OCI-LY3 (cell line): Measurements from ENCODE around the gene SLC16A6.

Experiments
- H2AFZ ChIP-seq: fragments of 200-600, 300-600 bp; shearing (Covaris generic); 2 replicates; pipeline ENCODE4 v1.6.0; 2014; ENCODE audit warnings: antibody characterized with exemption, low read depth, low read length
- H3K27ac ChIP-seq: fragments of 200-600, 300-600 bp; sonication (generic); 2 replicates; pipeline ENCODE4 v1.5.1; 2014; ENCODE audit warnings: mild to moderate bottlenecking, low read length, moderate library complexity, mixed read lengths
- H3K27me3 ChIP-seq: fragments of 200-600, 300-600 bp; sonication (generic); 2 replicates; pipeline ENCODE4 v1.6.1; 2014; ENCODE audit warnings: low read depth, low read length, mixed read lengths
- H3K36me3 ChIP-seq: fragments of 200-600, 300-600 bp; sonication (generic); replicated peaks from 2 replicates; pipeline ENCODE3; 2014; ENCODE audit warnings: low read depth, low read length, mixed read lengths
- H3K4me1 ChIP-seq: fragments of 300-600, 200-600 bp; sonication (generic); 2 replicates; pipeline ENCODE4 v1.6.1; 2014; ENCODE audit warnings: low read length, mixed read lengths
- H3K4me2 ChIP-seq: fragments of 200-600, 300-600 bp; sonication (generic); 2 replicates; pipeline ENCODE4 v1.6.1; 2014; ENCODE audit warnings: low read length, mixed read lengths
- H3K4me3 ChIP-seq: fragments of 300-600, 200-600 bp; sonication (generic); 2 replicates; pipeline ENCODE4 v1.5.1; 2014; ENCODE audit warnings: antibody characterized with exemption, mild to moderate bottlenecking, low read length, moderate library complexity
- H3K79me2 ChIP-seq: fragments of 300-600, 200-600 bp; shearing (Covaris generic); 2 replicates; pipeline ENCODE4 v1.6.1; 2014; ENCODE audit warnings: mild to moderate bottlenecking, low read length, mixed read lengths
- H3K9ac ChIP-seq: fragments of 300-600, 200-600 bp; shearing (Covaris generic); 2 replicates; pipeline ENCODE4 v1.6.0; 2014; ENCODE audit warnings: mild to moderate bottlenecking, low read length, moderate library complexity
- H3K9me3 ChIP-seq: fragments of 200-600, 300-600 bp; shearing (Covaris generic); 2 replicates; pipeline ENCODE4 v1.6.1; 2014; ENCODE audit warnings: low read length, mixed read lengths; ENCODE audit not compliant: insufficient read depth
- H4K20me1 ChIP-seq: fragments of 200-600, 300-600 bp; sonication (generic); 2 replicates; pipeline ENCODE4 v1.6.1; 2016; ENCODE audit warnings: low read length, mixed read lengths; ENCODE audit not compliant: insufficient read depth
- CTCF ChIP-seq: fragments of 200-600, 300-600 bp; sonication (generic); IDR thresholded peaks from 2 replicates; pipeline ENCODE4 v1.5.1; 2014; ENCODE audit warnings: antibody characterized with exemption, low read length, low read depth
- EZH2phosphoT487 ChIP-seq: fragments of 200-600 bp; shearing (Covaris generic); IDR thresholded peaks from 2 replicates; pipeline ENCODE4 v1.6.1; 2018; ENCODE audit warnings: antibody characterized with exemption, mixed run types, low read depth

Gene SLC16A6

GRCh38 chr17:68320943-68321555 is 30.1 kb upstream of the SLC16A6 start:
- TF ChIP-seq EZH2phosphoT487: no peak
- TF ChIP-seq CTCF: no peak
- no peaks in the 10 kb centered on the region for H3K27me3 ChIP-seq
- H3K27ac ChIP-seq: peak overlapping the region; percentile 98
- peak overlapping the region; percentile 90 for H3K9ac ChIP-seq
- H3K79me2 ChIP-seq: no peaks in the 10 kb centered on the region
- H3K4me2 ChIP-seq: peak overlapping the region; percentile 97
- H4K20me1 ChIP-seq: no peaks in the 10 kb centered on the region
- H2AFZ ChIP-seq: no peak overlapping the region
- no peaks in the 10 kb centered on the region for H3K9me3 ChIP-seq
- peaks cover 56% of the 10 kb centered on the region for H3K4me1 ChIP-seq
- 0 out of 2 replicates have a peak overlapping the region, but pooled peaks have one; percentile 69 for H3K4me3 ChIP-seq
- H3K36me3 ChIP-seq: peaks cover 4% of the 10 kb centered on the region

DNA sequence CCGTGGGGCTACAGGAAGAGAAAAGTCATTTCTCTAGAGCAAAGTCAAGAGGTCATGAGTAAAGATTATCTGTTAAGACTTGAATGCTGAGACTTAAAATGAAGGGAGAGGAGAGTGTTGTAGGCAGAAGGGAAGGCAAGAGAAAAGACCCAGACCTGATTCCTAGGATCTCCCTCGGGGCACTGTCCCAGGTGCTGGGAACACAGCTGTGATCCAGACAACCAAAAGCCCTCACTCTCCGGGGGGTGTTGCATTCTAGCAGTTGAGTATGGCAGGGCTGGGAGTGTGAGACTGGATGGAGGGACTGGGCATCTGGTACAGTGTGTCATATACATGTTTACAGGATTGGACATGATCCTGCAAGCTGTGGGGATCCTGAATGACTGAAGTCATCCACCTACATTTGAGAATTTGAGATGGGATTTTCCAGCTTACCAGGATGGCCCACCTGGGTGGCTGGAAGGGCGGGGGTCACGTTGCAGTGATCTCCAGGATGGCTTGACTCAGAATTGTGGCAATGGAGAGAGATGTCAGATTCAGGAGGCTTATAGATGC is 29.5 kb upstream of the SLC16A6 start:
- no peaks in the 10 kb centered on the region for H3K9me3 ChIP-seq
- H2AFZ ChIP-seq: no peak overlapping the region
- H3K4me1 ChIP-seq: peaks cover 56% of the 10 kb centered on the region
- no peaks in the 10 kb centered on the region for H3K27me3 ChIP-seq
- peak overlapping the region; percentile 98 for H3K27ac ChIP-seq
- H3K4me3 ChIP-seq: peak overlapping the region; percentile 69
- peak overlapping the region; percentile 97 for H3K4me2 ChIP-seq
- H4K20me1 ChIP-seq: no peaks in the 10 kb centered on the region
- H3K36me3 ChIP-seq: peaks cover 6% of the 10 kb centered on the region
- H3K79me2 ChIP-seq: no peaks in the 10 kb centered on the region
- peak overlapping the region; percentile 90 for H3K9ac ChIP-seq
- TF ChIP-seq CTCF: no peak
- TF ChIP-seq EZH2phosphoT487: no peak

DNA sequence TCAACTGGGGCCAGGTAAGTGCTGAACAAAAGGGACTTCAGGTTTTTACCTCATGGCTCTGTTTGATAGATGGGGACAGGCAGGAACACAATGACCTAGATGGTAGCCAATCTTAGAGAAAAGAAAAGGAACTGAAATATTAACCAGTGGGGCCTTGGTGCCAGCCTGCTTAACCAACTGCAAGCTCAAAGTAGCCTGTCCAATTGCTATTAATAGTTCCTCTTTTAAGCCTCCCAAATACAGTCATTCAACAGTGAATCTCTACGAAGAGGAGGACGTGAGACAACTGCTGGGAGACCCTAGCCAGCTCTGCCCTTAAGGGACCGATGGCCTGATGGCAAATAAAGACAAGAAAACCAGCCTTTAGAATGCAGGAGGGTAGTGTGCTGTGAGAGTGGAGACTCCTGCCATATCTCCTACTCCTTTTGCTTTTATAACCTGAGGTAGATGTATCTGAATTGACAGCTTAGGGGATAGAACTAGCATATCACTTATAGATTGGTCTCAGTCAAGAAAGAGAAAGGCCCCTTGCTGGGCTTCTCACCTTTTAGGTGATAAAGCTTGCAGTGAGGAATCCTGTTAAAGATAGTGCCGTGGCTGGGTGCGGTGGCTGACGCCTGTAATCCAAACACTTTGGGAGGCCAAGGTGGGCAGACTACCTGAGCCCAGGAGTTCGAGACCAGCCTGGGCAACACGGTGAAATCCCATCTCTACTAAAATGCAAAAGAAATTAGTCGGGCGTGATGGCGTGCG is 28.7 kb upstream of the SLC16A6 start:
- peak overlapping the region; percentile 69 for H3K4me3 ChIP-seq
- peak overlapping the region; percentile 97 for H3K4me2 ChIP-seq
- H4K20me1 ChIP-seq: no peaks in the 10 kb centered on the region
- no peaks in the 10 kb centered on the region for H3K27me3 ChIP-seq
- H3K27ac ChIP-seq: peak overlapping the region; percentile 98
- H3K9ac ChIP-seq: peak overlapping the region; percentile 90
- H3K79me2 ChIP-seq: no peaks in the 10 kb centered on the region
- H3K36me3 ChIP-seq: peaks cover 6% of the 10 kb centered on the region
- peaks cover 64% of the 10 kb centered on the region for H3K4me1 ChIP-seq
- H2AFZ ChIP-seq: no peak overlapping the region
- TF ChIP-seq CTCF (no peak), EZH2phosphoT487 (no peak)
- no peaks in the 10 kb centered on the region for H3K9me3 ChIP-seq
